ENCODE data around the gene MYO1E.
A peak's percentile ranks its signal among the peaks of the same experiment; 100 is the strongest.

MYO1E gene

GRCh38 chr15:59268852-59269407 is 103.7 kb downstream of the MYO1E start:
- DNase-seq, result no peak

GRCh38 chr15:59268168-59268851 is 104.4 kb downstream of the MYO1E start:
- DNase-seq, result no peak

GRCh38 chr15:59266028-59266427 is 106.6 kb downstream of the MYO1E start:
- no peak for DNase-seq

- no peak for DNase-seq
Measured at GRCh38 chr15:59262316-59262715, 110.4 kb downstream of the MYO1E start.

GRCh38 chr15:59260090-59260489 is 112.6 kb downstream of the MYO1E start:
- DNase-seq, result peak in 56 of 58 donors; percentile 12 to 94 (median 75)

- no peak for DNase-seq
Measured at GRCh38 chr15:59259137-59259943, 113.3 kb downstream of the MYO1E start.

GRCh38 chr15:59258317-59258716 is 114.4 kb downstream of the MYO1E start:
- no peak for DNase-seq

- DNase-seq, result no peak
Measured at GRCh38 chr15:59257140-59257539, 115.5 kb downstream of the MYO1E start.

GRCh38 chr15:59256482-59256881 is 116.2 kb downstream of the MYO1E start:
- no peak for DNase-seq

GRCh38 chr15:59255680-59256336 is 116.9 kb downstream of the MYO1E start:
- DNase-seq, result no peak

GRCh38 chr15:59252137-59252536 is 120.5 kb downstream of the MYO1E start:
- no peak for DNase-seq

GRCh38 chr15:59251001-59251845 is 121.4 kb downstream of the MYO1E start:
- DNase-seq, result no peak

GRCh38 chr15:59250249-59250648 is 122.4 kb downstream of the MYO1E start:
- no peak for DNase-seq

- no peak for DNase-seq
Measured at GRCh38 chr15:59249816-59250215, 122.9 kb downstream of the MYO1E start.

GRCh38 chr15:59247364-59247763 is 125.3 kb downstream of the MYO1E start:
- peak in 33 of 58 donors; percentile 3 to 72 (median 21) for DNase-seq

GRCh38 chr15:59245559-59245958 is 127.1 kb downstream of the MYO1E start:
- DNase-seq, result no peak

- DNase-seq, result no peak
Measured at GRCh38 chr15:59244337-59244736, 128.3 kb downstream of the MYO1E start.

- no peak for DNase-seq
Measured at GRCh38 chr15:59243622-59244021, 129.0 kb downstream of the MYO1E start.

GRCh38 chr15:59242649-59243048 is 130.0 kb downstream of the MYO1E start:
- no peak for DNase-seq

- no peak for DNase-seq
Measured at GRCh38 chr15:59240036-59240435, 132.6 kb downstream of the MYO1E start.

- DNase-seq, result no peak
Measured at GRCh38 chr15:59237924-59238331, 134.7 kb downstream of the MYO1E start.
